ENCODE measurements around the gene SEMA3B. TPM values are rescaled to one million over a fixed set of nuclear protein-coding genes. Genes with fewer than 3 reads are reported as not detected.
A peak's percentile ranks its signal among the peaks of the same experiment; 100 is the strongest.

The SEMA3B gene
- total RNA-seq, 1 donor from 2014 or later = 24.2 TPM

DNA sequence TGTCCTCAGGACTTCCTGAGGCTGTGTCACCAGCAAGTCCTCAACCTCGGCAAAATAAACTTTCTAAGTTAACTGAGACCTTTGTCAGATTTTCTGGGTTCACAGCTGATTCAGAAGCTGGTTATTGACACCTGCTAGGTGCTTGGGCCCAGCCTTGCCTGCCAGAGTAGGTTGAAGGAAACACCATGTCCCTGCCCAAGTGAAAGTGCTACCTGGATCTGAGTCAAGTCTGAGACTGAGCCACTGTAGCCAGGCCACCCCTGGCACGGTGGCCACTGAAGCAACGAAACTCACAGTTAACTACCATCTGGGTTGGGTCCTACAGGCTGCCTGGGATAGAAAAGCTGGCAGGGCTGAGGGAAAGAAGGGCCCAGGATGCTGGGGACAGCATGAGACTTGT lies 45.4 kb downstream of the SEMA3B start:
- no peak for TF ChIP-seq CTCF (IDR thresholded peaks at IDR 0.05)
- Histone ChIP-seq H3K9me3 (no peaks in the 10 kb centered on the region), H3K27me3 (no peaks in the 10 kb centered on the region), H3K27ac (no peak overlapping the region), H3K4me3 (no peak overlapping the region), H3K4me1 (peaks cover 0 to 9% of the 10 kb centered on the region in 2 donors), H3K36me3 (peaks cover 0 to 21% of the 10 kb centered on the region in 2 donors)
- DNase-seq (ENCODE audit: low spot score in 2 of 2) = no peak
- intact Hi-C loops (cut with DNase I) = no loop called here

GRCh38 chr3:50314816-50315215 lies 45.9 kb downstream of the SEMA3B start:
- H3K36me3 ChIP-seq = peaks cover 0 to 21% of the 10 kb centered on the region in 2 donors
- no peak overlapping the region for H3K27ac ChIP-seq
- intact Hi-C loops (cut with DNase I) = no loop called here
- H3K9me3 ChIP-seq = no peaks in the 10 kb centered on the region
- no peak overlapping the region for H3K4me3 ChIP-seq
- DNase-seq (ENCODE audit: low spot score in 2 of 2) = no peak
- H3K4me1 ChIP-seq = peaks cover 2 to 12% of the 10 kb centered on the region in 2 donors
- no peak for TF ChIP-seq CTCF (IDR thresholded peaks at IDR 0.05)
- H3K27me3 ChIP-seq = no peaks in the 10 kb centered on the region

GRCh38 chr3:50316657-50317242 lies 47.8 kb downstream of the SEMA3B start:
- H3K36me3 ChIP-seq = peaks cover 0 to 21% of the 10 kb centered on the region in 2 donors
- no peaks in the 10 kb centered on the region for H3K27me3 ChIP-seq
- intact Hi-C loops (cut with DNase I) = no loop called here
- DNase-seq (ENCODE audit: low spot score in 2 of 2) = no peak
- H3K27ac ChIP-seq = no peak overlapping the region
- no peak for TF ChIP-seq CTCF (IDR thresholded peaks at IDR 0.05)
- H3K4me1 ChIP-seq = peaks cover 8 to 22% of the 10 kb centered on the region in 2 donors
- no peak overlapping the region for H3K4me3 ChIP-seq
- no peaks in the 10 kb centered on the region for H3K9me3 ChIP-seq

DNA sequence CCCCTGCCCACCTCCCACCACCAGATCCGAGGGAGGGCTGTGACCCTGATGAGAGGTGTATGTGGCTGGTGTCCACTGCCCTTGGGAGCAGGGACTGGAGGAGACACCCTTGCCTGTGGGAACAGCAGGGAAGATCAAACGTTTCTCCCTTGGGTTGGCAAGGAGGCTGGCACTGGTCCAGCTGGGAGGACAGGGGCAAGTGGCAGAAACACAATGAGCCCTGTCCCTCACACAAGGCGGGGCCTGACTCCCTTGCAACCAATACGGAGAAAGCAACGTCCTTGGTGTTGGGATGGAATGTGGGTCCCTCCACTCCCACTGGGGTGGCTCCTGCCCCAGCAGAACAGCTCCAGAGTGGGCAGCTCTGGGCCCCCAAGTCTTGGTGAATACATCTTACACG lies 48.4 kb downstream of the SEMA3B start:
- no peak overlapping the region for H3K27ac ChIP-seq

GRCh38 chr3:50318163-50318562 lies 49.2 kb downstream of the SEMA3B start:
- peaks cover 8 to 28% of the 10 kb centered on the region in 2 donors for H3K4me1 ChIP-seq
- no peak for TF ChIP-seq CTCF (IDR thresholded peaks at IDR 0.05)
- DNase-seq (ENCODE audit: low spot score in 2 of 2) = no peak
- no peak overlapping the region for H3K27ac ChIP-seq
- peaks cover 0 to 21% of the 10 kb centered on the region in 2 donors for H3K36me3 ChIP-seq
- intact Hi-C loops (cut with DNase I) = no loop called here
- H3K4me3 ChIP-seq = peak overlapping the region in 1 of 2 donors; percentile 5
- no peaks in the 10 kb centered on the region for H3K9me3 ChIP-seq
- H3K27me3 ChIP-seq = no peaks in the 10 kb centered on the region

More for the DNA sequence above, 48.4 kb downstream of the SEMA3B start:
- no peaks in the 10 kb centered on the region for H3K9me3 ChIP-seq
- no peak for TF ChIP-seq CTCF (IDR thresholded peaks at IDR 0.05)
- H3K4me1 ChIP-seq = peaks cover 8 to 27% of the 10 kb centered on the region in 2 donors
- DNase-seq (ENCODE audit: low spot score in 2 of 2) = no peak
- H3K36me3 ChIP-seq = peaks cover 0 to 21% of the 10 kb centered on the region in 2 donors
- H3K4me3 ChIP-seq = no peak overlapping the region
- intact Hi-C loops (cut with DNase I) = no loop called here
- no peaks in the 10 kb centered on the region for H3K27me3 ChIP-seq

All from ascending aorta (tissue), 2 donors.